ENCODE results near the gene KIAA1755. TPM values are rescaled to one million over a fixed set of nuclear protein-coding genes. Genes with fewer than 3 reads are reported as not detected.
A peak's percentile ranks its signal among the peaks of the same experiment; 100 is the strongest.

Gene KIAA1755
- total and polyA plus RNA-seq, 3 experiments from 2014 or later: not detected

DNA sequence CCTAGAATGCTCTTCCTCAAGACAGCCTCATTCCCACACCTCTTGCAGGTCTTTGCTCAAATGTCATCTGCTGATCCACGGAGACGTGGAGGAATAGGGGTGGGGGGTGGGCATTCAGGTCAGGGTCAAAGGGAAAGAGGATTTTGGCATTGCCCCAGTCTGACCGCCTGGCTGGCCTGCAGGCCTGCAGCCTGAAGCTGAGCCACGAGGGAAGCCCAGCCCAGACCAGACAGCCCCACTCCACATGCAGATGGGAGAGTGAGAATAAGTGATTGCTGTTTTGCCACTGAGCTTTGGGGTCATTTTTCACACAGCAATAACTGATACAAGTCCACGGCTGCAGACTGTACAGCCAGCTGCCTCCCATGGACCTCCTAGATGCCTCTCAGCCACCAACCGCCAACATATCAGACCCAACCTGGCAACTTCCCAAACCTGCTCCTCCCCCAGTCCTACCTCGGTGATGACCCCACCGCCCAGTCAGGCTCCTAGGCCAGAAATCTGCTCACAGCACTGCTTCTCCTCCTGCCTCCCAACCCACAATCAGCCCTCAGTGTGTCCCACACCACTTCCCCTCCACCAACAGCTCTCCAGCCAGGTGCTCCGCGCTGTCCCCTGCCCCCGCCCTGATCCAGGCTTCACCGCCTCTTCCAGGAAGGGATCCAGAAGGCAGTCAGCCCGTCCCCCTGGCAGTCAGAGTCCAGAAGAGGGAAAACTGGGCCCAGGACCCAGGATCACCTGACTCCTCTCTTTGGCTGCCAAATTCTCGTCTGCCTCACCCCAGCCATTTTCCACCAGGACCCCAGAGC is 14.0 kb downstream of the KIAA1755 start:
- H3K36me3 ChIP-seq (ENCODE audit: insufficient read depth, low read length): no peaks in the 10 kb centered on the region

GRCh38 chr20:38245753-38246152 is 14.8 kb downstream of the KIAA1755 start:
- Mint-ChIP-seq H3K27me3 (peaks cover 17 to 21% of the 10 kb centered on the region in 2 donors), H3K4me3 (peak overlapping the region in 1 of 7 donors; percentile 68), H3K36me3 (peaks cover 0 to 6% (median 0%) of the 10 kb centered on the region in 3 donors), H3K9me3 (peaks cover 9 to 46% (median 26%) of the 10 kb centered on the region in 5 donors), H3K4me1 (no peaks in the 10 kb centered on the region), H3K27ac (no peak overlapping the region)
- no peak for DNase-seq
- Histone ChIP-seq H3K27ac (ENCODE audit: low read depth, low read length) (no peak overlapping the region), H3K4me1 (ENCODE audit: insufficient read depth, low read length) (no peaks in the 10 kb centered on the region), H3K9me3 (ENCODE audit: low read length) (peaks cover 6% of the 10 kb centered on the region), H3K36me3 (ENCODE audit: insufficient read depth, low read length) (no peaks in the 10 kb centered on the region), H3K4me3 (ENCODE audit: low read length) (no peak overlapping the region), H3K27me3 (ENCODE audit: insufficient read depth, low read length, poor library complexity, severe bottlenecking) (no peaks in the 10 kb centered on the region)
- POLR2A ChIA-PET: no interaction called here
- CTCF ChIA-PET: interaction anchor here (0.6 to 1.7 kb wide), 2 partner anchors 20 to 24 kb away, joined by 3 read pairs; no protein-coding TSS in a partner anchor

More for the DNA sequence above, 14.0 kb downstream of the KIAA1755 start:
- Mint-ChIP-seq H3K4me1 (no peaks in the 10 kb centered on the region), H3K27ac (no peak overlapping the region), H3K27me3 (peaks cover 13 to 17% of the 10 kb centered on the region in 2 donors), H3K4me3 (no peak overlapping the region), H3K9me3 (peaks cover 9 to 37% (median 26%) of the 10 kb centered on the region in 5 donors), H3K36me3 (peaks cover 0 to 6% (median 0%) of the 10 kb centered on the region in 3 donors)
- Histone ChIP-seq H3K27ac (ENCODE audit: low read depth, low read length) (no peak overlapping the region), H3K27me3 (ENCODE audit: insufficient read depth, low read length, poor library complexity, severe bottlenecking) (no peaks in the 10 kb centered on the region), H3K9me3 (ENCODE audit: low read length) (peaks cover 3% of the 10 kb centered on the region), H3K4me1 (ENCODE audit: insufficient read depth, low read length) (no peaks in the 10 kb centered on the region), H3K4me3 (ENCODE audit: low read length) (no peak overlapping the region)
- DNase-seq: no peak
- POLR2A ChIA-PET: no interaction called here
- CTCF ChIA-PET: no interaction called here

GRCh38 chr20:38243709-38244020 is 16.9 kb downstream of the KIAA1755 start:
- Histone ChIP-seq H3K27ac (ENCODE audit: low read depth, low read length) (no peak overlapping the region), H3K4me1 (ENCODE audit: insufficient read depth, low read length) (no peaks in the 10 kb centered on the region), H3K36me3 (ENCODE audit: insufficient read depth, low read length) (no peaks in the 10 kb centered on the region), H3K27me3 (ENCODE audit: insufficient read depth, low read length, poor library complexity, severe bottlenecking) (no peaks in the 10 kb centered on the region), H3K9me3 (ENCODE audit: low read length) (peaks cover 6% of the 10 kb centered on the region), H3K4me3 (ENCODE audit: low read length) (no peak overlapping the region)
- CTCF ChIA-PET: no interaction called here
- no peaks in the 10 kb centered on the region for H3K4me1 Mint-ChIP-seq
- no peak for DNase-seq
- POLR2A ChIA-PET: no interaction called here
- H3K27me3 Mint-ChIP-seq: peaks cover 17 to 27% of the 10 kb centered on the region in 2 donors
- peaks cover 9 to 50% (median 29%) of the 10 kb centered on the region in 5 donors for H3K9me3 Mint-ChIP-seq
- H3K4me3 Mint-ChIP-seq: no peak overlapping the region
- H3K27ac Mint-ChIP-seq: no peak overlapping the region
- H3K36me3 Mint-ChIP-seq: peaks cover 0 to 6% (median 0%) of the 10 kb centered on the region in 3 donors

- Mint-ChIP-seq H3K27ac (no peak overlapping the region), H3K27me3 (peaks cover 17 to 33% of the 10 kb centered on the region in 2 donors), H3K4me3 (no peak overlapping the region), H3K36me3 (peaks cover 0 to 6% (median 0%) of the 10 kb centered on the region in 3 donors), H3K4me1 (no peaks in the 10 kb centered on the region), H3K9me3 (peaks cover 9 to 50% (median 29%) of the 10 kb centered on the region in 5 donors)
- Histone ChIP-seq H3K27ac (ENCODE audit: low read depth, low read length) (no peak overlapping the region), H3K9me3 (ENCODE audit: low read length) (peaks cover 6% of the 10 kb centered on the region), H3K27me3 (ENCODE audit: insufficient read depth, low read length, poor library complexity, severe bottlenecking) (no peaks in the 10 kb centered on the region), H3K4me3 (ENCODE audit: low read length) (no peak overlapping the region), H3K4me1 (ENCODE audit: insufficient read depth, low read length) (no peaks in the 10 kb centered on the region), H3K36me3 (ENCODE audit: insufficient read depth, low read length) (no peaks in the 10 kb centered on the region)
- POLR2A ChIA-PET: no interaction called here
- CTCF ChIA-PET: no interaction called here
- no peak for DNase-seq
These were observed 17.5 kb downstream of the KIAA1755 start for GRCh38 chr20:38242848-38243708.

DNA sequence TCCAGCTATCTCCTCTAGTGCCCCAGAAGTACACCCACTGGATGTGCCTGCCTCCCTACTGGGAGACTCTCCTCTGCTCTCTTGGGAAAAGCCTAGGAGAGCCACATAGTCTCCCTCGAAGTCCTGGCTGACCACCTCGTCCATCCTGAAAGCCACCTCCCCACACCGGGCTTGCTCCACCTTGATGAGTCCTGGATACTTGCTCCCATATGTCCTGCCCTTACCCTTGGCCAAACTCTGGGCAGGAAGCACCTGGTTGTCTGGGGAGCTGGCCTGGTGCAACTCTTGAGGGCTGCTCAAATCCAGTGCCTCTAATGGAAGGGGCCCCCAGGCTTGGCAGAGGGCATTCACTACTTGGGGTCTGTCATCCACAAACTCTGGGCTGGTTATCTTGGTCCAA is 19.3 kb downstream of the KIAA1755 start:
- peaks cover 9 to 50% (median 29%) of the 10 kb centered on the region in 5 donors for H3K9me3 Mint-ChIP-seq
- Histone ChIP-seq H3K27ac (ENCODE audit: low read depth, low read length) (no peak overlapping the region), H3K27me3 (ENCODE audit: insufficient read depth, low read length, poor library complexity, severe bottlenecking) (no peaks in the 10 kb centered on the region), H3K4me1 (ENCODE audit: insufficient read depth, low read length) (no peaks in the 10 kb centered on the region), H3K4me3 (ENCODE audit: low read length) (no peak overlapping the region), H3K36me3 (ENCODE audit: insufficient read depth, low read length) (no peaks in the 10 kb centered on the region), H3K9me3 (ENCODE audit: low read length) (peaks cover 6% of the 10 kb centered on the region)
- ChIA-PET POLR2A (no interaction called here), CTCF (no interaction called here)
- DNase-seq: no peak
- H3K27ac Mint-ChIP-seq: no peak overlapping the region
- H3K27me3 Mint-ChIP-seq: peaks cover 12 to 27% of the 10 kb centered on the region in 2 donors
- no peaks in the 10 kb centered on the region for H3K4me1 Mint-ChIP-seq
- no peaks in the 10 kb centered on the region for H3K36me3 Mint-ChIP-seq
- H3K4me3 Mint-ChIP-seq: no peak overlapping the region

DNA sequence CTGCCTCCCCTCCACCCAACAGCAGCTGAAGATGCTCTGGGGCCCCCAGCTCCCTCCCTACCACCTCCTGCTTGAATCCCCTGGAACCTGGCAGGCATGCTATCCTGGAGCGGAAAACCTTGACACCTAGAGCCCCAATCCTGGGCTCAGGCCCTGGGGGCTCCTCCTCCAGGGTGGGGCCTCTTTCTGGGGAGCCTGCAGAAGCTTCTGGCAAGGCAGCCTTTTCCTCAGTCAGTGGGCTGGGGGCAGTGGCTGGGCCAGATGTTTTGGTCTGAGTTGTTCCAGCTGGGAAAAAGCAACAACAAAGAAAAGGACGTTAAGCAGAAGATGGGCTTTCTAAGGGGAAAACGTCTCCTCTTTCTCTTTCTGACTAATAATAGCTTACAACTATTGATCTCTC is 21.1 kb downstream of the KIAA1755 start:
- Mint-ChIP-seq H3K4me3 (no peak overlapping the region), H3K36me3 (no peaks in the 10 kb centered on the region), H3K27ac (no peak overlapping the region), H3K9me3 (peaks cover 9 to 39% (median 25%) of the 10 kb centered on the region in 5 donors), H3K27me3 (peaks cover 12 to 18% of the 10 kb centered on the region in 2 donors), H3K4me1 (no peaks in the 10 kb centered on the region)
- ChIA-PET POLR2A (no interaction called here), CTCF (interaction anchor here (0.9 kb wide), 1 partner anchor 17 kb away, joined by 3 read pairs; no protein-coding TSS in a partner anchor)
- Histone ChIP-seq H3K4me3 (ENCODE audit: low read length) (no peak overlapping the region), H3K27me3 (ENCODE audit: insufficient read depth, low read length, poor library complexity, severe bottlenecking) (no peaks in the 10 kb centered on the region), H3K27ac (ENCODE audit: low read depth, low read length) (no peak overlapping the region), H3K9me3 (ENCODE audit: low read length) (peaks cover 6% of the 10 kb centered on the region), H3K4me1 (ENCODE audit: insufficient read depth, low read length) (no peaks in the 10 kb centered on the region), H3K36me3 (ENCODE audit: insufficient read depth, low read length) (no peaks in the 10 kb centered on the region)
- no peak for DNase-seq

DNA sequence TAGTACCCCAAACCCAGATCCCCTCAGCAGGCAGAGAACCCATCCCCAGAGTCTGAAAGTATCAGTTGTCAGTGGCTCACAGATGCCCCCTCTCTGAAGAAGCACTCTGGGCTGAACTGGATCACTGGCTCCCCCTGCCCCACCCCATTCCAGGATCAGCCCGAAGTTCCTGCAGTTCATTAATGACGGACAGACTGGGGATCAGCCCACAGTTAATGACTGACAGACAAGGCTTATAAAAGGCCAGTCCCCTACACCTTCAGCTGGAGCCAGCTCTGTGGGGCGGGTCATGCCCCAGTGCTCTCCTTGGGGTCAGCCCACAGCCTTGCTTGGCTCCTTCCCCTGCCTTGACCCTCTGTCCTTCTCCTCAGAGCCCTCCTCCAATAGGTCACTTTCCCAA is 21.7 kb downstream of the KIAA1755 start:
- H3K4me1 ChIP-seq (ENCODE audit: insufficient read depth, low read length): no peaks in the 10 kb centered on the region
- H3K27me3 ChIP-seq (ENCODE audit: insufficient read depth, low read length, poor library complexity, severe bottlenecking): no peaks in the 10 kb centered on the region
- no peak overlapping the region for H3K4me3 ChIP-seq (ENCODE audit: low read length)
- DNase-seq: no peak
- POLR2A ChIA-PET: no interaction called here
- no peak overlapping the region for H3K27ac Mint-ChIP-seq
- no peaks in the 10 kb centered on the region for H3K4me1 Mint-ChIP-seq
- CTCF ChIA-PET: no interaction called here
- H3K27ac ChIP-seq (ENCODE audit: low read depth, low read length): no peak overlapping the region
- H3K36me3 Mint-ChIP-seq: no peaks in the 10 kb centered on the region
- H3K36me3 ChIP-seq (ENCODE audit: insufficient read depth, low read length): no peaks in the 10 kb centered on the region
- H3K9me3 Mint-ChIP-seq: peaks cover 9 to 34% (median 25%) of the 10 kb centered on the region in 5 donors
- H3K9me3 ChIP-seq (ENCODE audit: low read length): peaks cover 6% of the 10 kb centered on the region
- no peak overlapping the region for H3K4me3 Mint-ChIP-seq
- peaks cover 12 to 18% of the 10 kb centered on the region in 2 donors for H3K27me3 Mint-ChIP-seq

DNA sequence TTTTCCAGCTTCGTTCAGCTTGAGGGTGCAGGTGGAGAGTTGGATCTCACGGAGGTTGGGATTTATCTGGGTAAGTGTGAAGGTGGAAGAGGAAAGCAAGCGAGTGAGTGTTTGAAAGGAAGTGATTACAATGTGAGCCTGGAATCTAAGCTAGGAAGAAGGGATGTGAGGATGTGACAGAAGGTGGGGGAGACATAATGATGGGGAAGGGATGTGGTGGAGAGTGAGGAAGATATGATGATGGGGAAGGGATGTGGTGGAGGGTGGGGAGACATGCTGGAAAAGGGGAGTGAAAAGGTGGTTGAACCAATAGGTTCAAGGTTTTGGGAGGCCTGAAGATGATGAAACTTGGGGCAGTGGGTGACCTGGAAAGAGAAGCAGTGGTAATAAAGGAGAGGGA is 23.2 kb downstream of the KIAA1755 start:
- H3K9me3 Mint-ChIP-seq: peaks cover 0 to 20% (median 13%) of the 10 kb centered on the region in 5 donors
- no peak overlapping the region for H3K4me3 ChIP-seq (ENCODE audit: low read length)

More for the DNA sequence above, 23.2 kb downstream of the KIAA1755 start:
- ChIA-PET CTCF (interaction anchor here (1.1 kb wide), 1 partner anchor 14 kb away, joined by 3 read pairs; no protein-coding TSS in a partner anchor), POLR2A (no interaction called here)
- Histone ChIP-seq H3K27me3 (ENCODE audit: insufficient read depth, low read length, poor library complexity, severe bottlenecking) (no peaks in the 10 kb centered on the region), H3K4me1 (ENCODE audit: insufficient read depth, low read length) (no peaks in the 10 kb centered on the region), H3K36me3 (ENCODE audit: insufficient read depth, low read length) (no peaks in the 10 kb centered on the region), H3K27ac (ENCODE audit: low read depth, low read length) (no peak overlapping the region), H3K9me3 (ENCODE audit: low read length) (peaks cover 6% of the 10 kb centered on the region)
- DNase-seq: no peak
- H3K36me3 Mint-ChIP-seq: no peaks in the 10 kb centered on the region
- H3K27me3 Mint-ChIP-seq: peaks cover 12 to 18% of the 10 kb centered on the region in 2 donors
- H3K4me1 Mint-ChIP-seq: no peaks in the 10 kb centered on the region
- H3K4me3 Mint-ChIP-seq: no peak overlapping the region
- H3K27ac Mint-ChIP-seq: no peak overlapping the region

All from CD8-positive, alpha-beta memory T cell (primary cell).